ENCODE data around the gene RNF223.

The RNF223 gene

DNA sequence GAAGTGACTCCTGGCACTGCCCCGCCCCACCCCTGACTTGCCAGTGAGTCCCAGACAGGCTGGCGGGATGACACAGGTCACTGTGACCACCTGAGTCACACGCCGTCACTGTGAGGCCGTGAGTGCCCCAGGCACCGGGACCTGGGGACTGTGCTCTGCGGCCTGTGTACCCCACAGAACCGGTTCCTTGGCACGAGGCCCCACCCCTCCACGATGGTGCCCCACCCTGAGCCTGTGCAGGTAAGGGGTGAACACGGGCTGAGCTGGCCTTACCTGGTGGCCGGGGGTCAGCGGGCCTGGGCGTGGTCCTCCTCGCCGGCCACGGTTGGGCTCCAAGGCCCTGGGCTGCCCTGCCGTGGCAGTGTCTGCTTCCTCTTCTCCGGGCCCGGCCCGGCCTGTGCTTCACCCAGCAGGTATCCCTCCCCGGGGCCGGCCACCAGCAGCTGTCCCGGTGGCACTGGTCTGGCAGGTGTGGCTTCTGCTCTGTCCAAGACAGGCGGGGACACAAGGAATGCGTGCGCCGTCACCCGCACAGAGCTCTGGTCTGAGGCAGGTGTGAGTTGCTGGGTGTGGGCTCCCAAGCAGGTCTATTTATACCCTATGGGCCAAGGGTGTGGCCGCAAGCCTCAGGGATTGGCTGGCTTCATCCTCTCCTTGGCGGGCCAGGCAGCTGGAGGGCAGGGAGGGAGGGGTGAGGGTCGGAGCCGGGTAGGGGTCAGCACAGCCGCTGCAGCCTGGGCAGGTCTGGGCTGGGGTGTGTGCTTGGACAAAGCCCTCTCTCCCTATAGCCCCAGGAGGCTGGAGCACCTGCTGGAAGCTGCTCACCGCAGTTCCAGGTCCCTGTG, at the start of gene RNF223:
TSS of gene RNF223 (minus strand) at position 564 of the 845 bp plus-strand sequence. CDS start 1,740 bp downstream, outside the sequence.
- DNase-seq (ENCODE audit: low read depth), result no peak

- DNase-seq (ENCODE audit: low read depth), result no peak
These were observed 48.9 kb upstream of the RNF223 start for GRCh38 chr1:1122981-1123480.

GRCh38 chr1:1122078-1122811, 48.1 kb upstream of the RNF223 start:
- DNase-seq (ENCODE audit: low read depth), result peak; percentile 77

DNA sequence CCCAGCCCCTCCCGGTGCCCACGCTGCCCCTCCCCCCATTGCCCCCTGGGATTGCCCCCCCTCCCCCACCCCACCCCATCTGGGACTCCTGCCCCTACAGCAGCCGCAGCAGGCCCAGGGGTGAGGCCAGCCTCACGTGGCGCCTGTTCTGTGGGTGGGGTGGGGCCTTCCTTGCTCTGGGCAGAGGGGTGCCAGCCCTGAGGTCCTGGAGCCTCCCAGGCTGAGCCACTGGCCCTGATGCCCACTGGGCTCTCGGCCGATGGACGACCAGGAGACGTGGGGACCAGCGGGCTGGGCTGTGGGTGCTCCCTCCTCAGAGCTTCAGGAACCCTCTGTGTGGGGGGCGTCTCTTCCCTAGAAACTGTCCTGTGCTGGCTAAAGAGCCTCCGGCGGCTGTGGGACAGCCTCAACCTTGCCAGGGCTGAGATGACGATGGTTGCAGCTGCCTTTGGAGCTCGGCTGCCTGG, 47.5 kb upstream of the RNF223 start:
- no peak for DNase-seq (ENCODE audit: low read depth)

- DNase-seq (ENCODE audit: low read depth), result no peak
These were observed 46.9 kb upstream of the RNF223 start for GRCh38 chr1:1120866-1121591.

DNA sequence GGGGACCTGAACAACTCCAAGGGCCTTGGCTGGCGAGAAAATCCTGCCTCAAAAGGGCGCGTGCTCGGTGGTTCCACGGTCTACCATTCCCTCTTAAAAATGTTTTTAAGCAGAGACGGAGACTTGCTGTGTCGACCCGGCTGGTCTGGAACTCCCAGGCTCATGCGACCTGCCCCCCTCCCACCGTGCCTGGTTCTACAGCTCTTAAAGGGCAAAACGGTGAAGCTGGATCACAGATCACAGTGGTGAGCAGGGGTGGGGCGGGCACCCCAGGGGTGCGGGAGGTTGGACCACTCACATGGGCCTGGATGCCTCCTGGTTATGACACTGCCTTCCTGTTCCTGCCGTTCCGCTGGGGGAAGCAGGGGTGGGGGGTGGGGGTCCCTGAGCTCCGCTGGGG, 46.0 kb upstream of the RNF223 start:
- DNase-seq (ENCODE audit: low read depth), result no peak

DNA sequence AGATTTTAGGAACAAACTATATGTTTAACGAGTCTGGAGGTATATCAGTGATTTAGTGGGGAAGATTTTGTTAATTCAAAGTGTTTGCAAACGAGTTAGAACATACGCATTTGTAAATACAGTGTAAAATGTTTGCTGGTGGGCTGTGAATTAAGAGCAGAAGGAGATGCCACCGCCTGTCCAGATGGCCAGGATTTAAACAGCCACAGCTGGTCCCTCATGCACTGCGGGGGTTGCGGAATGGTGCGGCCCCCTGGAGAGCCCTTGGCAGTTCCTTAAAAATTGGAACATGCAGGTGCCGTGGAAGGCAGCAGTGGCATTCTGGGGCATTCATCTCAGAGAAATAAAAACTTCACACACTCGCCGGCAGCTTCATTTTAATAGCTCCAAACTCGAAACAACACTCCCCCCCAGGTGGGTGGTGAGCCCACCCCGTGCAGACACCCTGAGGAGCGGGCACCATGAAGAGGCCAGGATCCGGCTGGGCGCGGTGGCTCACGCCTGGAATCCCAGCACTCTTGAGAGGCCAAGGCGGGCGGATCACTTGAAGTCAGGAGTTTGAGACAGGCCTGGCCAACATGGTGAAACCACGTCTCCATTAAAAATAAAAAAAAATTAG, 45.3 kb upstream of the RNF223 start:
- no peak for DNase-seq (ENCODE audit: low read depth)

- no peak for DNase-seq (ENCODE audit: low read depth)
These were observed 44.7 kb upstream of the RNF223 start for GRCh38 chr1:1118876-1119220.

- no peak for DNase-seq (ENCODE audit: low read depth)
These were observed 44.1 kb upstream of the RNF223 start for GRCh38 chr1:1118011-1118875.

GRCh38 chr1:1117469-1117831, 43.3 kb upstream of the RNF223 start:
- no peak for DNase-seq (ENCODE audit: low read depth)

- DNase-seq (ENCODE audit: low read depth), result peak; percentile 24
These were observed 42.8 kb upstream of the RNF223 start for GRCh38 chr1:1116701-1117468.

- DNase-seq (ENCODE audit: low read depth), result peak; percentile 99
These were observed 41.9 kb upstream of the RNF223 start, which contains the start of gene C1orf159 for GRCh38 chr1:1115786-1116700. Gene C1orf159 (minus strand): TSS chr1:1116089. CDS start chr1:1091543, 24,546 bp downstream.

DNA sequence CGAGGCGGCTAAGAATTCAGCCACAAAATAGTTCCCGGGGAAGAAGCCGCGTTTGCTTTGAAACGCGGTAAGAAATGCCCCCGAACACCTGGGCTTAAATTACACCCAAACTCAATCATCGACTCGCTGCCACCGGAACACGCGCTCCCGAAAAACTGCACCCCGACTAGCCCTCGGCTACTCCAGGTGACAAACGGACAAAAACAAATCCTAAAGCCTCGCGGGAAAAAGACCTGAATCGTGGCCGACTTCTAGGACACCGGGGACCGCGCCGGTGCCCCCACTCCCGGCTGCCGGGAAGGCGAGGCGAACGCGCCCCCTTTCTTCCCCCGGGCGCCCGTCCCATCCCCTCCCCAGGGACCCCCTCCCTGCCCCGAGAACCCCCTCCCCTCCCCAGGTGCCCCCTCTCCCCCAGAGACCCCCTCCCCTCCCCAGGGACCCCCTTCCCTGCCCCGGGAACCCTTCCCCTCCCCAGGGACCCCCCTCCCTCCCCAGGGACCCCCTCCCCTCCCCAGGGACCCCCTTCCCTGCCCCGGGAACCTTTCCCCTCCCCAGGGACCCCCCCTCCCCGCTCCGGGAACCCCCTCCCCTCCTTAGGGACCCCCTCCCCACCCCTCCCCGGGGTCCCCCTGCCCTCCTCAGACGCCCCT, 41.2 kb upstream of the RNF223 start:
- no peak for DNase-seq (ENCODE audit: low read depth)

DNA sequence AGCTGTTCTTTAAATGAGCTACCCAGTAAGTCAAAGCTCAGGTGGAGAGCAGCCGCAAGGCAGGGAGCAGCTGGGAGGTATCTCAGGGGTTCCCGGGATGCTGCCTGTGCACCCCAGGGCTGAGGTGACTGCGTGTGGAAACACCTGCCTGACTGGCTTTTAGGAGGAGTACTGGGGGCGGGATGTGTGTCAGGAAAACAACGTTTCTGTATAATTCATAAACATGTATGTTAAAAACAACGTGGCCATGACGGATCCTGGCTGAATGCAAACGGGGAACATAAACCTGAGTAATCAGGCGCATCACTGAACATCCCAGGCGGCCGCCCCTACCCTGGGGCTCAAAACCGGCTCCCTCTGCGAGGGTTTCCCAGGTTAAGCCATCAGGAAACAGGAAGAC, 40.3 kb upstream of the RNF223 start:
- no peak for DNase-seq (ENCODE audit: low read depth)

DNA sequence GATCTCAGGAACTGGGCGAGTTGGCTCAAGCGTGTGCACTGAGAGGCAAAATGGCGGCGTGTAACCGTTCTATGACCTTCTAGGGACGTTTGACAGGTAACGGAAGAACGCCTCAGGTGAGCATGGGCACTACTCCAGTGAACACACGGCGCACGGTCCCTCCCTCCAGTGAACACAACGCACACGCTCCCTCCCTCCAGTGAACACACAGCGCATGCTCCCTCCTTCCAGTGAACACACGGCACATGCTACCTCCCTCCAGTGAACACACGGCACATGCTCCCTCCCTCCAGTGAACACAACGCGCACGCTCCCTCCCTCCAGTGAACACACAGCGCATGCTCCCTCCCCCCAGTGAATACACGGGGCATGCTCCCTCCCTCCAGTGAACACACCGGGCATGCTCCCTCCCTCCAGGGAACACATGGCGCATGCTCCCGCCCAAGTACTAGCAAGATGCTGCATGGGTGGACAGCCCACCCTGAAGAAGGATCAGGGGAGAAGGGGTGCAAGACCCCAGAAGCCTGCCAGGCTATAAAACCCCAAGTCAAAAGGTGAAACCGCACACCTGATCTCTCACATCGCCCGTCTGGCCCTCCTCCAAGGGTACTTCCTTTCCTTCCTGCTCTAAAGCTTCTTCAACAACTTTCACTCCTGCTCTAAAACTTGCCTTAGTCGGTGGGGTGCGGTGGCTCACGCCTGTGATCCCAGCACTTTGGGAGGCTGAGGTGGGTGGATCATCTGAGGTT, 38.3 kb upstream of the RNF223 start:
- DNase-seq (ENCODE audit: low read depth), result no peak

DNA sequence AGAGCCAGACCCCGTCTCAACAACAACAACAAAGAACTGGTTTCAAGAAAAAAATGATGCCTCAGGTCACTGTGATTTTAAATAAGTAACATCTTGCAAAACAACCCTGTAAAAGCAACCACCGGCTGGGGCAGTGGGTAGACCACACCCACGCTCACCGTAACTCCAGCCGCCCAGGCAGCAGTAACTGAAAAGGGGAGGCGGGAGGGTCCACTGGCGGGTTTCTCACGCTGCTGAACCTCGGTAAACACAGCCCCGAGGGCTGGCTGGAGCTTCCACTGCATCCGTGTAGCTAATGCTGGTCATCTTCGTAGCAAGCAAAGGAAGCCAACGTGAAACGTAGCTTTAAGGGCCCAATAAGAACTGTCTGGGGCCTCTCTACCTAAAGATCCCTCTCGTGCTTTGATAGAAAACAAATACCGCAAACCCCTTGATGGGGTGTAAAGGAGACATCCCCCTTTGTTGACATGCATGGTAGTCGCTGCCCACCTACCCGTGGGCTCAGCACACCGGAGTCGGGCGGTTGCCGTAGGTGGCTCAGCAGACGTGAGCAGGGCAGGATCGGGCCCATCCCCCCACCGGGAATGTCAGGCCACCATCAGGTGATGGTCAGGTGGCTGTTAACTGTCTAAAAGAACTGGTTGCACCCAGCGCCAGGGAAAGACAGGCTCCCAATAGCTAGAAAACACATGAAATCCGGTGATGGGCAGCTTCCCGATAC, 37.6 kb upstream of the RNF223 start:
- DNase-seq (ENCODE audit: low read depth), result no peak

DNA sequence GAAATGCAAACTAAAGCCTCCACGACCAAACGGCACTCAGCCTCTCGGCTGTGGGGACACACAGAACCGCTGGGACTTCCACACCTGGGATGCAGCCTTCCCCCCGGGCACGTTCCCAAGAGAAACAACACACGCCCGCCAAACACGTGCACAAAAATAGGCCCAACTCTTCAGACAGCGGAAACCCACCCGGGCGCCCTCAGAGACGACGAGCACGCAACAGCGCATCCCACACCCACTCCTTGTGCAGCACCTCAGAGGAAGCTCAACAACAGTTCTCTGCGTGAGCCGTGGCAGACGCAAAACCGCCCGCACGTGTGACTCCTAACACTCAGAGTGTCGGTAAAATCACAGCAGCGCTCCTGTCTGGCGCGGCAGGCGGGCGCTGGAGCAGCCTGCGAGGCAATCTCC, 36.5 kb upstream of the RNF223 start:
- DNase-seq (ENCODE audit: low read depth), result no peak

Data from stimulated activated CD4-positive, alpha-beta T cell treated with anti-CD3 and anti-CD28 coated beads, Interleukin-2, amount 100 ng/mL, for 4 hours (primary cell).